ENCODE measurements around the gene ALG12.
"Not testable (repeated sequence)": the region's sequence is repeated elsewhere in the genome, so short reads cannot be mapped to it uniquely, and the experiment has no call there.

ALG12 gene

DNA sequence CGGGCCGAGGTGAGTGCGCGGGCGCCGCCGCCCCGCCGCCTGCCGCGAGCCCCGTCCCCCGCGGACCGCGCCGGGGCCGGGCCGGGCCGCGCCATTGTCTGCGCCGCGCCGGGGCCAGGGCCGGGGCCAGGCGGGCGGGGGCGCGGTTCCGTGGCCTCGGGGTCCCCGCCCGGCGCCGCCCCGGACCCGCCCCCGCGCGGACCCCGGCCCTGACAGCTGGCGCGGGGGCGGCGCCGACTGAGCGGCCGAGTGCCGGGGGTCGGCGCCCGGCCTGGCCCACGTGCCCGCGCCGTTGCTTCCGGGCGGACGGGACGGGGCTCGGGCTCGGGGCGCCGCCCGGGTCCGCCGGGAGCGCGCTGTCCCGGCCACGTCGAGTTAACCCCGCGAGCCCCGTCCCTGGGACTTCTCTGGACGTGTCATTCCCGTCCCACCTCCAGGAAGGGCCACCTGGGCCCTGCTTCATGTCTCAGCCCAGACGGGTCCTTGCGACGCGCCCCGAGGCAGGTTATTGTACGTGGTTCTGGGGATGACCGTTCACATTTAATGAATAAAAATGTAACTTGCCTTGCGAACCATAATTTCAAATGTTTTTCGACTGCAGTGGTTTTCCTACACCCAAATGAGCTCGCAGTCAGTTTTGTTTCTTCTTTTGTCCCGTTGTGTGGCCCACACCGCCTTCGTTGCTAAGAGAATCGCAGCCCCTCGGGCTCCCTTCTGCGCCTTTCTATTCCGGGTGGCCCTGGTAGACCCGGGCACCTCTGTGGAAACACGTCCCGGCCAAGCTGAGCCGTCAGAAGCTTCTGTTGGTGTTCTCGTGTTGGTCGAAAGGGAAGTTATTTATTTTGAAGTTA is 64.0 kb downstream of the ALG12 start:
- no peak for DNase-seq (ENCODE audit: low read depth)
- H3K4me3 ChIP-seq (ENCODE audit: low read length) = peak overlapping the region; percentile 68
- TF ChIP-seq, protein P1, sequence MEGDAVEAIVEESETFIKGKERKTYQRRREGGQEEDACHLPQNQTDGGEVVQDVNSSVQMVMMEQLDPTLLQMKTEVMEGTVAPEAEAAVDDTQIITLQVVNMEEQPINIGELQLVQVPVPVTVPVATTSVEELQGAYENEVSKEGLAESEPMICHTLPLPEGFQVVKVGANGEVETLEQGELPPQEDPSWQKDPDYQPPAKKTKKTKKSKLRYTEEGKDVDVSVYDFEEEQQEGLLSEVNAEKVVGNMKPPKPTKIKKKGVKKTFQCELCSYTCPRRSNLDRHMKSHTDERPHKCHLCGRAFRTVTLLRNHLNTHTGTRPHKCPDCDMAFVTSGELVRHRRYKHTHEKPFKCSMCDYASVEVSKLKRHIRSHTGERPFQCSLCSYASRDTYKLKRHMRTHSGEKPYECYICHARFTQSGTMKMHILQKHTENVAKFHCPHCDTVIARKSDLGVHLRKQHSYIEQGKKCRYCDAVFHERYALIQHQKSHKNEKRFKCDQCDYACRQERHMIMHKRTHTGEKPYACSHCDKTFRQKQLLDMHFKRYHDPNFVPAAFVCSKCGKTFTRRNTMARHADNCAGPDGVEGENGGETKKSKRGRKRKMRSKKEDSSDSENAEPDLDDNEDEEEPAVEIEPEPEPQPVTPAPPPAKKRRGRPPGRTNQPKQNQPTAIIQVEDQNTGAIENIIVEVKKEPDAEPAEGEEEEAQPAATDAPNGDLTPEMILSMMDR (conservative IDR thresholded peaks at IDR 0.05; ENCODE audit: low read depth, low read length) = no peak

DNA sequence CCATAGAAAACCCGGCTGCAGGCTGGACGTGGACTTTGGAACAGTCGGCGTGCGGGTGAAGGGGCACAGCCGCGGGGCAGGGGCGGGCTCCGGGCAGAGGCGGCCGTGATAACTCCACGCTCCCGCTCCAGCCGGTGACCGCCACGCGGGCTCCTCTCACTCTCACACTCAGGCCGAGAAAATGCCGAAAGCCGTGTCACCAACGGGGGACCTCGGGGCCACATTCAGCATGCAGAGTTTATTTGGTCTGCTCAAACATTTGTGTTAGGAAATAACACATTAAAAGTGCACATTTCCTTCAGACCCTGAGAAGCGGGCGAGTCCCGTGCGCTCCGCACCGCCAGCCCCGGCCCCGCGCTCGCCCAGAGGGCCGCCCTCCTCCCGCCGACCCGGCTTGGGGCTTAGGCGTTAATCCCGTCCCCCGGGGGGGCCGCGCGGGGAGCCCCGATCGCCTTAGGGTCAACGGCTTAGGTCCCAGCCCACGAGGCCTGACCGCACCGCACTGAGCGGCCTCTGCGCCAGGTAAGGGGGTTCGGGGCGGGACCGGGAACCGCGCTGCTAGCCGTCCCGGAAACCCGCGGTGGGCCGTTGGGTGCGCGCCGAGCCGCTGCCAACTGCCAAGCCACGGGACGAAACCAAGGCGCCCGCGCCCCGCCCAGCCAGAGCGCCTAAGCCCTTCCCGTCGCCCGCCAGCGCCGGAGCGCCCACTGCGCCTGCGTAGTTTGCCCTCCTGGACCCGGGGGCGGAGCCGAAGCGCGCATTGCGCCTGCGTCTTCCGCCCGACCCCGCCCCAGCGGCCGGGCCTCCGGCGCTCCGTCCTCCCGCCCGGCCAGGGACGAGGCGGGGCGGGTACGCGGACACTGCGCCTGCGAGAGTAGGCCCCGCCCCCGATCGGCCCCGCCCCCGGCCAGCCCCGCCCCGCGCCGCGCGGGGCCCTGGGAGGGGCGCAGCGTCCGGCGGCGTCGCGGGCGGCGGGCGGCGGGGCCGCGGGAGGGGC is 65.0 kb downstream of the ALG12 start, which contains the start of gene ZBED4:
Gene ZBED4 (plus strand): TSS at position 947 of the 997 bp plus-strand sequence. CDS start 29,819 bp downstream, outside the sequence.
- peak; percentile 81 for DNase-seq (ENCODE audit: low read depth)
- TF ChIP-seq, protein P1 (conservative IDR thresholded peaks at IDR 0.05; ENCODE audit: low read depth, low read length) = no peak

DNA sequence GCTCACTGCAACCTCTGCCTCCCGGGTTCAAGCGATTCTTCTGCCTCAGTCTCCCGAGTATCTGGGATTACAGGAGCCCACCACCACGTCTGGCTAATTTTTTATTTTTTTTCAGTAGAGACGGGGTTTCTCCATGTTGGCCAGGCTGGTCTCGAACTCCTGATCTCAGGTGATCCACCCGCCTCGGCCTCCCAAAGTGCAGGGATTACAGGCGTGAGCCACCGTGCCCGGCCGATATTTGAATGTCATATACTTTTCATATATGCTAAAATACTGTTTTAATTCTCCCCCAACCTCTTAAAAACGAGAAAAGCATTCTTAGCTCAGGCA is 65.7 kb downstream of the ALG12 start:
- DNase-seq (ENCODE audit: low read depth) = not testable (repeated sequence)
- peak overlapping the region; percentile 62 for H3K4me3 ChIP-seq (ENCODE audit: low read length)

More for the DNA sequence above, 65.0 kb downstream of the ALG12 start, which contains the start of gene ZBED4:
- peak within 1 kb of the TSS; percentile 68 for H3K4me3 ChIP-seq (ENCODE audit: low read length)

DNA sequence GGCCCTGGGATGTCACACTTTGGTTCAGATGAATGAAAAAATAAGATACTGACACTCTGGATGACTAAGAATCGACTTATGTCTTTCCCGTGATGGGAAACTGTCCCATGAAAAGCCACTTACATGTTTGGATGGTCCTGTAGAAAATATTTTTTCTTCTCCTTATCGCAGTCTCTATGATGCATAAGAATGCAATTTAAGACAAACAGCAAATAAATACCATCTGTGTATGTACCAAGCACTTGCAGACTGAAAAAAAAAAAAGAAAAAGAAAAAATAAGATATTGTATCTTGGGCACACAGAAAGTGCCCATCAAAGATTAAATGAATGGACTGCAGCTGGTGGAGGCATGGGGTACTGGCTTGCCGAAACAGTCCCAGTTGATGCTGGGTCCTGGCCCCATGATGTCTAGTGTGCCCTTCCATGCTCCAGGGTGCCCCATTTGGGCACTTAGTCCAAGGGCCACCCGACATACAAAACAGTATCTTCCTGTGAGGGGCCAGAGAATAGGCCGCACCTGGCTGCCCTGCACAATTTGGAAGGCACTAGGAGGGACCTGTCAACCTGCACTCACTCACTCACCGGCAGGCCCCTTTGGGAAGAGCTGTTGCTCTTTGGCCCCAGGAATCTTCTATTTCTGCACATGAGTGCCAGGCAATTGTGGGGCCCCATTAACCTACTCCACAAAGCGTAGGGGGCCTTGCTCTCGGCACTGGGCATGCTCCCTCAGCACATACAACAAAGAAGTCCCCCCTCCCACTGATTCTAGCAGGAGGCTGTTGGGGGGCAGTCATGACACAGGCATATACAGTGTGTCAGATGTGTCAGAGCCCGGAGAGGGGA is 67.1 kb downstream of the ALG12 start:
- DNase-seq (ENCODE audit: low read depth) = no peak
- TF ChIP-seq, protein P1 (conservative IDR thresholded peaks at IDR 0.05; ENCODE audit: low read depth, low read length) = no peak
- H3K4me3 ChIP-seq (ENCODE audit: low read length) = no peak overlapping the region
